HepG2 (cell line): Measurements from ENCODE around the gene KAT7. TPM values are rescaled to one million over a fixed set of nuclear protein-coding genes. Genes with fewer than 3 reads are reported as not detected.

Experiments used
- ATAC-seq: fragments of 200-7000 bp; cut with Tn5 transposase; 3 replicates; pipeline ENCODE4 v1.9.1; 2020; ENCODE audit warnings: mild to moderate bottlenecking, moderate library complexity
- BruUV-seq: library from RNA; stranded (reverse); fragments of 400-500 nt; replicated peaks from 2 replicates; lab custom pipeline; 2021; lab: Mats Ljungman, UMichigan
- CTCF ChIA-PET: fragments of 300-600 bp; formaldehyde crosslinking; extraction: SDS; loops from one replicate; lab custom pipeline; 2021; ENCODE audit warnings: low total read pairs, inconsistent platforms, low intra/inter-chr PET ratio; lab: Yijun Ruan, JAX
- POLR2A ChIA-PET: fragments of 350-600 bp; sonication (Branson Sonifier 250); formaldehyde crosslinking; loops from one replicate; lab custom pipeline; 2020; ENCODE audit warnings: antibody characterized with exemption, inconsistent platforms; lab: Yijun Ruan, JAX
- DNase-seq: peaks from one replicate; pipeline ENCODE4 v3.0.0-alpha.2; 2015; ENCODE audit warnings: low spot score
- FAIRE-seq: peaks from 3 replicates; lab custom pipeline; 2011; peaks lifted over from hg19 to GRCh38; lab: Jason Lieb, UNC
- H2AFZ ChIP-seq: one replicate; pipeline ENCODE4 v1.6.1; 2011; ENCODE audit warnings: low read length, inconsistent platforms
- H3K27ac ChIP-seq: fragments of 300-600 bp; 3 replicates; pipeline ENCODE4 v1.8.0; 2011; ENCODE audit warnings: mixed run types, mild to moderate bottlenecking, mixed read lengths, low read length, inconsistent platforms; ENCODE audit not compliant: insufficient read depth; ENCODE audit errors: extremely low read length
- H3K27me3 ChIP-seq, 2 experiments: fragments of 200-600 bp in 1 of 2; 2 replicates in 1 of 2; 3 replicates in 1 of 2; pipeline versions ENCODE4 v1.6.0 to v1.8.0; 2011; ENCODE audit warnings: low read length in 2 of 2, mild to moderate bottlenecking in 2 of 2, moderate library complexity in 2 of 2, inconsistent platforms in 1 of 2; ENCODE audit not compliant: insufficient read depth in 2 of 2, control insufficient read depth in 1 of 2
- H3K36me3 ChIP-seq, 2 experiments: fragments of 200-600 bp in 1 of 2; replicated peaks in 1 of 2; 2 replicates in 1 of 2; 3 replicates in 1 of 2; pipeline versions ENCODE4 v1.5.1 to v1.8.0; 2011; ENCODE audit warnings: low read length in 2 of 2, inconsistent platforms in 1 of 2; ENCODE audit not compliant: insufficient read depth in 2 of 2, control insufficient read depth in 1 of 2
- H3K4me1 ChIP-seq: 2 replicates; pipeline ENCODE4 v1.5.1; 2012; ENCODE audit warnings: low read length, inconsistent platforms; ENCODE audit not compliant: insufficient read depth
- H3K4me2 ChIP-seq: 2 replicates; pipeline ENCODE4 v1.6.0; 2011; ENCODE audit warnings: low read depth, low read length, inconsistent platforms
- H3K4me3 ChIP-seq, 3 experiments: fragments of 200-600 bp in 1 of 3; sonication (generic), shearing (Covaris generic) in 1 of 3; replicated peaks in 1 of 3; 2 replicates each; pipeline ENCODE4 v1.5.1; 2011 to 2016; ENCODE audit warnings: low read length in 3 of 3, inconsistent platforms in 2 of 3, low read depth in 2 of 3, mild to moderate bottlenecking in 2 of 3, control low read depth in 1 of 3, mixed read lengths in 1 of 3; ENCODE audit not compliant: insufficient read depth in 1 of 3
- H3K79me2 ChIP-seq: one replicate; pipeline ENCODE4 v1.6.1; 2011; ENCODE audit warnings: low read length, inconsistent platforms; ENCODE audit not compliant: insufficient read depth
- H3K9ac ChIP-seq: 2 replicates; pipeline ENCODE4 v1.6.0; 2011; ENCODE audit warnings: mild to moderate bottlenecking, low read depth, low read length, inconsistent platforms; ENCODE audit not compliant: insufficient read depth
- H3K9me3 ChIP-seq: 2 replicates; pipeline ENCODE4 v1.5.1; 2012; ENCODE audit warnings: mild to moderate bottlenecking, low read length
- H4K20me1 ChIP-seq: 2 replicates; pipeline ENCODE4 v1.6.0; 2011; ENCODE audit warnings: inconsistent platforms, mild to moderate bottlenecking, low read length, moderate library complexity; ENCODE audit not compliant: insufficient read depth
- FOXA1 ChIP-seq, 2 experiments: fragments of 450-650 bp in 1 of 2; sonication (generic) in 1 of 2; formaldehyde crosslinking in 1 of 2; IDR thresholded peaks; 2 replicates each; pipeline versions ENCODE4 v1.4.0 to v1.6.1; 2016 to 2020; ENCODE audit warnings: missing genetic modification reagents in 1 of 2
- MED1 ChIP-seq: sonication (generic); formaldehyde crosslinking; IDR thresholded peaks from 2 replicates; pipeline ENCODE4 v1.4.0; 2020; ENCODE audit warnings: missing genetic modification reagents
- NCOA2 ChIP-seq: sonication (generic); formaldehyde crosslinking; IDR thresholded peaks from 2 replicates; pipeline ENCODE4 v1.8.0; 2022; ENCODE audit warnings: inconsistent platforms
- NFE2 ChIP-seq: sonication (generic); formaldehyde crosslinking; IDR thresholded peaks from 2 replicates; pipeline ENCODE4 v1.4.0; 2020; ENCODE audit warnings: missing genetic modification reagents
- NFKBIZ ChIP-seq: IDR thresholded peaks from 2 replicates; pipeline ENCODE4 v1.6.1; 2018; ENCODE audit warnings: missing genetic modification reagents, missing compliant biosample characterization
- REPIN1 ChIP-seq: sonication (generic); formaldehyde crosslinking; IDR thresholded peaks from 2 replicates; pipeline ENCODE4 v1.8.0; 2022; ENCODE audit warnings: missing genetic modification reagents, low read depth, mild to moderate bottlenecking, borderline replicate concordance
- SNAPC4 ChIP-seq: sonication (generic); formaldehyde crosslinking; IDR thresholded peaks from 2 replicates; pipeline ENCODE4 v1.4.0; 2020; ENCODE audit warnings: mild to moderate bottlenecking, missing genetic modification reagents
- THAP11 ChIP-seq: IDR thresholded peaks from 2 replicates; pipeline ENCODE4 v1.6.1; 2016; ENCODE audit warnings: missing biosample characterization, missing genetic modification reagents
- ZBTB4 ChIP-seq: sonication (generic); formaldehyde crosslinking; IDR thresholded peaks from 2 replicates; pipeline ENCODE4 v1.4.0; 2020; ENCODE audit warnings: missing genetic modification reagents, mild to moderate bottlenecking, borderline replicate concordance
- ZKSCAN5 ChIP-seq: sonication (generic); formaldehyde crosslinking; IDR thresholded peaks from 2 replicates; pipeline ENCODE4 v1.5.1; 2020; ENCODE audit warnings: mild to moderate bottlenecking, missing genetic modification reagents
- ZNF205 ChIP-seq: IDR thresholded peaks from 2 replicates; pipeline ENCODE4 v1.6.1; 2018; ENCODE audit warnings: missing biosample characterization, missing genetic modification reagents
- ZNF275 ChIP-seq: sonication (generic); formaldehyde crosslinking; IDR thresholded peaks from 2 replicates; pipeline ENCODE4 v1.8.0; 2022; ENCODE audit warnings: missing genetic modification reagents, mild to moderate bottlenecking, inconsistent platforms, borderline replicate concordance
- ZNF563 ChIP-seq: sonication (generic); formaldehyde crosslinking; IDR thresholded peaks from 2 replicates; pipeline ENCODE4 v1.8.0; 2022; ENCODE audit warnings: mild to moderate bottlenecking, moderate library complexity, missing genetic modification reagents
- ZNF878 ChIP-seq: sonication (generic); formaldehyde crosslinking; IDR thresholded peaks from 2 replicates; pipeline ENCODE4 v1.8.1; 2023; ENCODE audit warnings: mild to moderate bottlenecking, missing genetic modification reagents, moderate library complexity
- WGBS: methylation state at CpG from one replicate; pipeline ENCODE4 v1.1.6; 2017; ENCODE audit warnings: low lambda C conversion rate; 5-methylcytosine and 5-hydroxymethylcytosine counted together
- in situ Hi-C: cut with HindIII; loops from 2 replicates; pipeline ENCODE4 v1.10.0; 2017; ENCODE audit warnings: low pct_unique_long_range_greater_than_20kb; ENCODE audit not compliant: extremely low pct_ligation_motif_present
- intact Hi-C: fragments of 100-400 bp; cut with micrococcal nuclease; formaldehyde crosslinking; loops from one replicate; pipeline ENCODE4 v1.10.0; 2022; ENCODE audit not compliant: unreplicated experiment
- polyA plus RNA-seq, 8 experiments: library from polyadenylated mRNA; depleted of rRNA in 3 of 8; stranded (reverse) in 7 of 8; unstranded in 1 of 8; fragments of >200 nt; fragmentation: Illumina TruSeq in 4 of 8; extraction: Trizol in 4 of 8; gene quantifications; 2 replicates each; pipeline versions ENCODE4 v1.2.1 to v1.2.3, GENCODE V29; 2011 to 2016; ENCODE audit warnings: low read depth in 4 of 8, missing spikeins in 1 of 8, mixed read lengths in 1 of 8; ENCODE audit not compliant: insufficient read depth in 1 of 8
- total RNA-seq, 5 experiments: library from RNA; depleted of rRNA; stranded (reverse); fragments of >200 nt; fragmentation: Illumina TruSeq; extraction: Trizol; gene quantifications; 2 replicates each; pipeline ENCODE4 v1.2.3, GENCODE V29; 2016; ENCODE audit warnings: low read depth in 1 of 5

Gene KAT7
- total and polyA plus RNA-seq, 2 of the 13 experiments (the other 11 are each of a cell fraction or from before 2014, with no cell fraction given), result 21.2 to 39.2 TPM

- ChIA-PET CTCF (no interaction called here), POLR2A (interaction anchor here (0.5 to 4.9 kb wide), 39 partner anchors 8 to 769 kb away, joined by 3 to 83 read pairs (median 5); partner anchors contain the start of genes KAT7, PHB1 and SLC35B1)
- DNase-seq (no peak), FAIRE-seq (no peak), ATAC-seq (no peak)
- H3K27me3 ChIP-seq, result no peaks in the 10 kb centered on the region
- peaks cover 24% of the 10 kb centered on the region for H3K4me1 ChIP-seq
- H3K4me2 ChIP-seq, result peak overlapping the region; percentile 88
- in situ Hi-C loops (no loop called here), intact Hi-C loops (loop anchor here (1.0 kb wide), 1 partner anchor 25 kb away; no protein-coding TSS in a partner anchor)
- BruUV-seq, result no TSS peak
- H4K20me1 ChIP-seq, result no peaks in the 10 kb centered on the region
- WGBS, result 21% methylated on average over 8 of the region's 8 CpGs
- H2AFZ ChIP-seq, result no peak overlapping the region
- H3K9ac ChIP-seq, result peak overlapping the region; percentile 50
- no peaks in the 10 kb centered on the region for H3K36me3 ChIP-seq
- H3K4me3 ChIP-seq, result peak overlapping the region; percentile 32 to 51 (median 47)
- H3K27ac ChIP-seq, result no peak overlapping the region
- H3K79me2 ChIP-seq, result peaks cover 14% of the 10 kb centered on the region
- H3K9me3 ChIP-seq, result no peaks in the 10 kb centered on the region
- 0 out of 2 replicates have a peak, but pooled peaks have one; percentile 30 for TF ChIP-seq REPIN1 (CRISPR knock-in tag)
- TF ChIP-seq FOXA1 (IDR thresholded peaks at IDR 0.05), result no peak
- no peak for TF ChIP-seq FOXA1 (CRISPR knock-in tag; IDR thresholded peaks at IDR 0.05)
- no peak for TF ChIP-seq ZNF205 (CRISPR knock-in tag)
- TF ChIP-seq NCOA2, result 0 out of 2 replicates have a peak, but pooled peaks have one; percentile 13
- TF ChIP-seq ZNF275, result 0 out of 2 replicates have a peak, but pooled peaks have one; percentile 3
- 0 out of 2 replicates have a peak, but pooled peaks have one; percentile 9 for TF ChIP-seq NFKBIZ (CRISPR knock-in tag)
- no peak for TF ChIP-seq ZNF563 (CRISPR knock-in tag)
- TF ChIP-seq THAP11 (CRISPR knock-in tag), result no peak
- TF ChIP-seq ZNF878 (CRISPR knock-in tag), result no peak
- TF ChIP-seq MED1 (CRISPR knock-in tag), result no peak
- no peak for TF ChIP-seq ZBTB4 (CRISPR knock-in tag)
- no peak for TF ChIP-seq NFE2 (CRISPR knock-in tag)
- TF ChIP-seq ZKSCAN5, result no peak
- TF ChIP-seq SNAPC4 (CRISPR knock-in tag), result peak; percentile 93
Observed at GRCh38 chr17:49764559-49765180, 23.8 kb upstream of the KAT7 start.
